Stomach (tissue), 9 donors: Measurements from ENCODE around the gene PLAC1. TPM values are rescaled to one million over a fixed set of nuclear protein-coding genes. Genes with fewer than 3 reads are reported as not detected.

ENCODE experiments used
- DNase-seq, 2 donors: peaks; one replicate each; pipeline versions ENCODE4 v3.0.0 to v3.0.0-alpha.2; 2013 to 2019
- H3K27ac ChIP-seq, 5 donors: fragments of 200-600 bp in 4 of 5; sonication (generic) in 4 of 5; one replicate each; pipeline ENCODE4 v1.5.1; 2013 to 2019; ENCODE audit warnings: mild to moderate bottlenecking in 1 of 5, moderate library complexity in 1 of 5
- H3K27me3 ChIP-seq, 3 donors: fragments of 200-600 bp; sonication (generic); one replicate each; pipeline ENCODE4 v1.5.1; 2017 to 2019; ENCODE audit warnings: mixed run types in 1 of 3
- H3K36me3 ChIP-seq, 4 donors: fragments of 200-600 bp; sonication (generic); 1 replicate in 3 of 4; 2 replicates in 1 of 4; pipeline ENCODE4 v1.5.1; 2016 to 2019
- H3K4me1 ChIP-seq, 4 donors: fragments of 200-600 bp; sonication (generic); one replicate each; pipeline ENCODE4 v1.5.1; 2016 to 2019
- H3K4me3 ChIP-seq, 4 donors: fragments of 200-600 bp; sonication (generic) in 3 of 4; one replicate each; pipeline ENCODE4 v1.5.1; 2016 to 2019; ENCODE audit warnings: mild to moderate bottlenecking in 1 of 4
- H3K9me3 ChIP-seq, 4 donors: fragments of 200-600 bp; sonication (generic); one replicate each; pipeline ENCODE4 v1.5.1; 2016 to 2019
- CTCF ChIP-seq, 7 experiments: fragments of 450-650 bp in 4 of 7; fragments of 200-600 bp in 3 of 7; sonication (generic) in 3 of 7; IDR thresholded peaks; one replicate each; pipeline ENCODE4 v1.5.1; 2016 to 2019; ENCODE audit warnings: antibody characterized with exemption in 7 of 7, control low read depth in 2 of 7, mild to moderate bottlenecking in 1 of 7
- EP300 ChIP-seq: sonication (generic); formaldehyde crosslinking; IDR thresholded peaks from one replicate; pipeline ENCODE4 v1.6.1; 2017; ENCODE audit warnings: antibody characterized with exemption
- POLR2A ChIP-seq, 4 donors: fragments of 450-650 bp; IDR thresholded peaks; one replicate each; pipeline ENCODE4 v1.6.1; 2016; ENCODE audit warnings: antibody characterized with exemption in 4 of 4, control low read depth in 2 of 4, mild to moderate bottlenecking in 1 of 4, moderate library complexity in 1 of 4
- POLR2AphosphoS5 ChIP-seq, 3 donors: sonication (generic); formaldehyde crosslinking; IDR thresholded peaks; one replicate each; pipeline ENCODE4 v1.6.1; 2016; ENCODE audit warnings: antibody characterized with exemption in 3 of 3
- WGBS, 5 donors: extraction: QIAGEN DNeasy Blood & Tissue Kit in 3 of 5; methylation state at CpG; one replicate each; pipeline versions ENCODE4 v1.1.5 to v1.1.7; 2013 to 2018; 5-methylcytosine and 5-hydroxymethylcytosine counted together
- intact Hi-C: fragments of 100-400 bp; cut with DNase I; formaldehyde crosslinking; loops from one replicate; pipeline ENCODE4 v1.15.1; 2023; ENCODE audit warnings: low total_unique reads
- polyA plus RNA-seq, 3 donors: library from polyadenylated mRNA; stranded (reverse); fragments of 200-250 nt; gene quantifications; one replicate each; pipeline ENCODE4 v1.2.3, GENCODE V29; 2013
- small RNA-seq, 4 donors: library from RNA; depleted of rRNA; stranded (forward); fragments of <200 nt; gene quantifications; one replicate each; pipeline ENCODE3, GENCODE V24; 2016
- total RNA-seq, 5 donors: library from RNA; depleted of rRNA; stranded (reverse); fragments of >200 nt; gene quantifications; one replicate each; pipeline versions ENCODE4 v1.1.0 to v1.2.3, GENCODE V29; 2014 to 2016
- donor health status: healthy with polysubstance abuse.
- donor health status: Bipolar disorder and iron deficiency.
- donor health status: healthy.

The PLAC1 gene
- total and polyA plus RNA-seq, 8 donors: not detected

- Histone ChIP-seq H3K9me3 (no peaks in the 10 kb centered on the region), H3K4me3 (no peak overlapping the region), H3K27me3 (no peaks in the 10 kb centered on the region), H3K27ac (no peak overlapping the region), H3K4me1 (no peaks in the 10 kb centered on the region), H3K36me3 (no peaks in the 10 kb centered on the region)
- no peak for DNase-seq
- TF ChIP-seq CTCF (IDR thresholded peaks at IDR 0.05) (no peak), POLR2AphosphoS5 (IDR thresholded peaks at IDR 0.05) (no peak), EP300 (no peak), POLR2A (IDR thresholded peaks at IDR 0.05) (no peak)
- intact Hi-C loops: no loop called here
- WGBS, 5 donors: 74 to 84% (median 76%) methylated on average over 15 of the region's 15 CpGs
These were observed 133.0 kb downstream of the PLAC1 start for GRCh38 chrX:134525086-134525792.

- no peak overlapping the region for H3K27ac ChIP-seq
- H3K36me3 ChIP-seq: no peaks in the 10 kb centered on the region
- no peaks in the 10 kb centered on the region for H3K27me3 ChIP-seq
- H3K4me3 ChIP-seq: no peak overlapping the region
- no peak for DNase-seq
- 85 to 92% (median 86%) methylated on average over 6 of the region's 6 CpGs for WGBS, 5 donors
- intact Hi-C loops: no loop called here
- H3K4me1 ChIP-seq: no peaks in the 10 kb centered on the region
- no peaks in the 10 kb centered on the region for H3K9me3 ChIP-seq
- TF ChIP-seq POLR2AphosphoS5 (IDR thresholded peaks at IDR 0.05): no peak
- no peak for TF ChIP-seq POLR2A (IDR thresholded peaks at IDR 0.05)
- TF ChIP-seq CTCF (IDR thresholded peaks at IDR 0.05): no peak
- TF ChIP-seq EP300: no peak
These were observed 134.1 kb downstream of the PLAC1 start for GRCh38 chrX:134524181-134524580.

- no peak overlapping the region for H3K27ac ChIP-seq
- TF ChIP-seq CTCF (IDR thresholded peaks at IDR 0.05): peak in 5 of 7 experiments; percentile 23 to 51 (median 42)
- TF ChIP-seq POLR2A (IDR thresholded peaks at IDR 0.05): no peak
- TF ChIP-seq POLR2AphosphoS5 (IDR thresholded peaks at IDR 0.05): no peak
- no peak for TF ChIP-seq EP300
- no peaks in the 10 kb centered on the region for H3K9me3 ChIP-seq
- no peaks in the 10 kb centered on the region for H3K27me3 ChIP-seq
- H3K4me3 ChIP-seq: no peak overlapping the region
- DNase-seq: peak in 1 of 2 donors; percentile 75
- no peaks in the 10 kb centered on the region for H3K4me1 ChIP-seq
- no peaks in the 10 kb centered on the region for H3K36me3 ChIP-seq
- 59 to 78% (median 71%) methylated on average over 2 to 3 of the region's 3 CpGs for WGBS, 5 donors
- intact Hi-C loops: no loop called here
These were observed 137.3 kb downstream of the PLAC1 start for GRCh38 chrX:134520860-134521390.

Small RNAs within 50 kb of the gene (small RNA-seq; reads per million reads assigned to genes)
- gene AC004383.1 (0 reads per million in 4 donors), gene MIR450A1 (0 to 0.15 (median 0) reads per million in 4 donors), gene MIR450A2 (0 to 0.10 (median 0) reads per million in 4 donors), gene MIR450B (0.20 to 3.2 (median 0.55) reads per million in 4 donors), gene MIR503 (0.61 to 2.1 (median 1.5) reads per million in 4 donors), gene MIR542 (2.6 to 8.4 (median 5.2) reads per million in 4 donors)

Other genes starting within 250 kb of the PLAC1 start
- gene HPRT1, start 198.3 kb downstream of the PLAC1 start, total RNA-seq: 10 to 100 TPM in 3 of 5 donors, 1 to 10 TPM in 1, under 1 TPM in 1; 0.87 to 81.1 (median 13.5) TPM
- 10 to 100 TPM; 34.5 to 79.4 (median 45.8) TPM for gene HPRT1, start 198.3 kb downstream of the PLAC1 start, polyA plus RNA-seq
- gene PABIR2, start 138.7 kb upstream of the PLAC1 start, total RNA-seq: 10 to 100 TPM in 4 of 5 donors, 1 to 10 TPM in 1; 2.0 to 62.5 (median 35.0) TPM
- gene PABIR2, start 138.7 kb upstream of the PLAC1 start, polyA plus RNA-seq: 10 to 100 TPM; 14.8 to 25.8 (median 19.1) TPM